ENCODE measurements around the gene FABP1. TPM values are rescaled to one million over a fixed set of nuclear protein-coding genes. Genes with fewer than 3 reads are reported as not detected.

The FABP1 gene
- total RNA-seq (not detected), polyA plus RNA-seq (ENCODE audit: insufficient read depth, low read depth, low replicate concordance) (1,596 TPM)
- long read RNA-seq, donor 1, transcript FABP1-201 (4 exons, 555 nt) = major isoform, 23 of 23 reads
- long read RNA-seq, donor 1, partial matches to known transcripts = 0 of 23 reads
- long read RNA-seq, donor 1, other reads (novel, unspliced or antisense) = 0 of 23 reads
- long read RNA-seq, donor 2, transcript FABP1-201 (4 exons, 555 nt) = major isoform, 39 of 41 reads
- long read RNA-seq, donor 2, partial matches to known transcripts = 0 of 41 reads
- long read RNA-seq, donor 2, other reads (novel, unspliced or antisense) = 0 of 41 reads
- long read RNA-seq, donor 3, transcript FABP1-201 (4 exons, 555 nt) = major isoform, 56 of 58 reads
- long read RNA-seq, donor 3, partial matches to known transcripts = 0 of 58 reads
- long read RNA-seq, donor 3, other reads (novel, unspliced or antisense) = 0 of 58 reads
- long read RNA-seq, donor 4, transcript FABP1-201 (4 exons, 555 nt) = major isoform, 22 of 22 reads
- long read RNA-seq, donor 4, partial matches to known transcripts = 0 of 22 reads
- long read RNA-seq, donor 4, other reads (novel, unspliced or antisense) = 0 of 22 reads
- long read RNA-seq, donor 5, transcript FABP1-201 (4 exons, 555 nt) = major isoform, 12 of 12 reads
- long read RNA-seq, donor 5, partial matches to known transcripts = 0 of 12 reads
- long read RNA-seq, donor 5, other reads (novel, unspliced or antisense) = 0 of 12 reads
- long read RNA-seq, donor 6, transcript FABP1-201 (4 exons, 555 nt) = major isoform, 89 of 97 reads
- long read RNA-seq, donor 6, partial matches to known transcripts = 7 of 97 reads
- long read RNA-seq, donor 6, other reads (novel, unspliced or antisense) = 0 of 97 reads
- long read RNA-seq, donor 7, partial matches to known transcripts = 0 of 1 reads
- long read RNA-seq, donor 7, other reads (novel, unspliced or antisense) = 0 of 1 reads
- long read RNA-seq, donor 8, transcript FABP1-201 (4 exons, 555 nt) = major isoform, 15 of 15 reads
- long read RNA-seq, donor 8, partial matches to known transcripts = 0 of 15 reads
- long read RNA-seq, donor 8, other reads (novel, unspliced or antisense) = 0 of 15 reads
- long read RNA-seq, donor 9, transcript FABP1-201 (4 exons, 555 nt) = major isoform, 15 of 15 reads
- long read RNA-seq, donor 9, partial matches to known transcripts = 0 of 15 reads
- long read RNA-seq, donor 9, other reads (novel, unspliced or antisense) = 0 of 15 reads
- long read RNA-seq, donor 10, transcript FABP1-201 (4 exons, 555 nt) = major isoform, 19 of 21 reads
- long read RNA-seq, donor 10, partial matches to known transcripts = 0 of 21 reads
- long read RNA-seq, donor 10, other reads (novel, unspliced or antisense) = 0 of 21 reads

DNA sequence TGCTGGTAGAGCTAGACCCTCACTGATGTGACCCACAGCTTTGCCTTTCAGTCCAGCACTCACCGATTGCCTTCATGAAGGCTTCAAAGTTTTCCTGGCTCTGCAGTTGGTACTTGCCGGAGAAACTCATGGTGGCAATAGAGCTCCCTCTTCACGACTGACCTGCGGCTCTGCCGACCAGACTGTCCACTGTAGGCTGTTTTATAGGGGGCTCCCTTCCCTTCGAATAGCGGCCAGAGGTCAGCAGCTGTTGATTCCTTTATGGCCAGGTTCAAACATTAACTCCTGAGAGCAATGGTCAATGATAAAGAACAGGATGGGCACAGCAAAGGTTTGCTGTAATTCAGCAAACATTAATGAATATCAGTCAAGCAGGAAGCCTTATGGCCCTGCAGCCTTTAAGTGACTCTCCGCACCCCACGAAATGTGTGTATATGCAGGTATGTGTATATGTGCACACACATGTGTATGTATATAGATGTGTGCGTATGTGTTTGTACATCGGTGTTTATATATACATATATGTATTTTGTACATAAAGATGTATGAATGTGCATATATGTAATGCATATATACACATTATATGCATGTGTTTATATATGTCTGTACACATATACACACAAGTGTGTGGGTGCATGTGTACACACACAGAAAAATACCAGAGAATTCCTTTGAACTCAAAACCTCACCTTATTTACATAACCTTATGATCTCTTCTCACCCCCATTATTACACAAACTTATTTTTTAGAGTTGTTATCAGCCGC is at the start of gene FABP1:
Gene FABP1 (minus strand): TSS at position 175 of the 766 bp plus-strand sequence. CDS start 45 bp downstream, at position 130.
- Histone ChIP-seq H3K4me3 (ENCODE audit: low read length in 3 of 3) (peak within 1 kb of the TSS in 2 of 3 donors; percentile 73 to 83), H3K27ac (ENCODE audit: low read depth in 2 of 2, low read length in 2 of 2) (peak within 1 kb of the TSS; percentile 40 to 79), H3K9ac (ENCODE audit: low read length in 3 of 3) (peak within 1 kb of the TSS in 1 of 3 donors; percentile 47), H3K27me3 (ENCODE audit: control insufficient read depth, insufficient read depth, low read length) (no peaks in the 10 kb centered on the region), H3K36me3 (ENCODE audit: control insufficient read depth in 2 of 3, insufficient read depth in 3 of 3, low read length in 3 of 3) (no peaks in the 10 kb centered on the region), H3K9me3 (ENCODE audit: control insufficient read depth in 2 of 3, insufficient read depth in 1 of 3, low read length in 3 of 3) (no peaks in the 10 kb centered on the region), H3K4me1 (ENCODE audit: control insufficient read depth in 2 of 3, insufficient read depth in 2 of 3, low read depth in 1 of 3, low read length in 3 of 3) (no peaks in the 10 kb centered on the region)
- DNase-seq = peak in 1 of 5 donors; percentile 4
- TF ChIP-seq CTCF (IDR thresholded peaks at IDR 0.05; ENCODE audit: borderline replicate concordance, extremely low read depth, insufficient read depth) = no peak
- no peak for FAIRE-seq
- intact Hi-C loops (cut with DNase I) = no loop called here

DNA sequence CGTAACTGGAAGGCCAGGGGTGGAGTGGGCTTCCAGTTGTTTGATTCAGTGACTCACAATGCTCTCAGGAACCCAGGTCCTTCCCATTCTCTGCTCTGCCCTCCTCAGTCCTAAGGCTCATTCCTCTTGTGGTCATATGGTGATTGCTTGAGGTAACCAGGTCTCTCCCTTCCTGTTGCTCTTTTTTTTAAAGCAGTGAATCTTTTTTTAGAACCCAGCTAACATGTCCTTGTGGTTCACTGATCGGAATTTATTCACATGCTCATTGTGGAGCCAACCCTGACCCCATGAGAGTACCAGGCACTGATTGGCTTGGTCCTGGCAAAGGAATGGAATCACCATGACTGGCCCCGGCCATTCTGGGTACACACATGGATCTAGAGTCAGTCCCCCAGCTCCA is 49.7 kb upstream of the FABP1 start:
- Histone ChIP-seq H3K9ac (ENCODE audit: low read length in 3 of 3) (no peak overlapping the region), H3K27me3 (ENCODE audit: control insufficient read depth, insufficient read depth, low read length) (no peaks in the 10 kb centered on the region), H3K9me3 (ENCODE audit: control insufficient read depth in 2 of 3, insufficient read depth in 1 of 3, low read length in 3 of 3) (peaks cover 0 to 5% (median 0%) of the 10 kb centered on the region in 3 donors), H3K36me3 (ENCODE audit: control insufficient read depth in 2 of 3, insufficient read depth in 3 of 3, low read length in 3 of 3) (peaks cover 0 to 5% (median 0%) of the 10 kb centered on the region in 3 donors), H3K27ac (ENCODE audit: low read depth in 2 of 2, low read length in 2 of 2) (no peak overlapping the region), H3K4me3 (ENCODE audit: low read length in 3 of 3) (no peak overlapping the region), H3K4me1 (ENCODE audit: control insufficient read depth in 2 of 3, insufficient read depth in 2 of 3, low read depth in 1 of 3, low read length in 3 of 3) (peaks cover 0 to 15% (median 8%) of the 10 kb centered on the region in 3 donors)
- FAIRE-seq = no peak
- DNase-seq = no peak
- TF ChIP-seq CTCF (IDR thresholded peaks at IDR 0.05; ENCODE audit: borderline replicate concordance, extremely low read depth, insufficient read depth) = no peak
- intact Hi-C loops (cut with DNase I) = no loop called here

Measured in kidney (tissue), 22 donors.